ENCODE measurements around the gene SMKR1. TPM values are rescaled to one million over a fixed set of nuclear protein-coding genes. Genes with fewer than 3 reads are reported as not detected.
"Not testable (repeated sequence)": the region's sequence is repeated elsewhere in the genome, so short reads cannot be mapped to it uniquely, and the experiment has no call there.

SMKR1 gene
- total and polyA plus RNA-seq, 4 donors, result 0.51 to 3.6 (median 1.9) TPM

DNA sequence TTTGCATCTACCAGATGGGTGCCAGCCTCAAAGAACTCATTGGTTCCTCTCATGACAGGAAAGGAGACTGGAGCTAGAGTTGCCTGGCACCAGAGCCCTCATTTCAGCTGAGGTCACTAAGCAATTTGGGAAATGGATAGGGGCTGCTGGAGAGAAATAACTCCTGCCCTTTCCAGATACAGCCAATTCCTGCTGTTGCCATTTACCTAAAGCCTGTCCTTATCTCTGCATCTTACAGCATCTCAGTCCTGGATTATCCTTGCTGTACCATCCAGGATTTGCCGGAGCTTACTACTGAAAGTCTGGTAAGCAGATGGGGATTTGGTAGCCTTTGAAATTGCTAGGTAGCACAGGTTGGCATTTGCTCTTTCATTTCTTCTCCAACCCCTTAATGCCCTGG lies 31.9 kb upstream of the SMKR1 start:
- WGBS, 2 donors, result 95 to 97% methylated on average over 1 of the region's 1 CpG
- TF ChIP-seq, protein P1, sequence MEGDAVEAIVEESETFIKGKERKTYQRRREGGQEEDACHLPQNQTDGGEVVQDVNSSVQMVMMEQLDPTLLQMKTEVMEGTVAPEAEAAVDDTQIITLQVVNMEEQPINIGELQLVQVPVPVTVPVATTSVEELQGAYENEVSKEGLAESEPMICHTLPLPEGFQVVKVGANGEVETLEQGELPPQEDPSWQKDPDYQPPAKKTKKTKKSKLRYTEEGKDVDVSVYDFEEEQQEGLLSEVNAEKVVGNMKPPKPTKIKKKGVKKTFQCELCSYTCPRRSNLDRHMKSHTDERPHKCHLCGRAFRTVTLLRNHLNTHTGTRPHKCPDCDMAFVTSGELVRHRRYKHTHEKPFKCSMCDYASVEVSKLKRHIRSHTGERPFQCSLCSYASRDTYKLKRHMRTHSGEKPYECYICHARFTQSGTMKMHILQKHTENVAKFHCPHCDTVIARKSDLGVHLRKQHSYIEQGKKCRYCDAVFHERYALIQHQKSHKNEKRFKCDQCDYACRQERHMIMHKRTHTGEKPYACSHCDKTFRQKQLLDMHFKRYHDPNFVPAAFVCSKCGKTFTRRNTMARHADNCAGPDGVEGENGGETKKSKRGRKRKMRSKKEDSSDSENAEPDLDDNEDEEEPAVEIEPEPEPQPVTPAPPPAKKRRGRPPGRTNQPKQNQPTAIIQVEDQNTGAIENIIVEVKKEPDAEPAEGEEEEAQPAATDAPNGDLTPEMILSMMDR (IDR thresholded peaks at IDR 0.05; ENCODE audit: control extremely low read depth, extremely low read depth), result no peak
- no peak overlapping the region for H3K4me3 ChIP-seq
- no peak overlapping the region for H3K9ac ChIP-seq (ENCODE audit: insufficient read depth in 1 of 2, low read length in 2 of 2)
- no peak overlapping the region for H3K27ac ChIP-seq (ENCODE audit: low read depth in 1 of 2, low read length in 1 of 2)
- ATAC-seq (ENCODE audit: insufficient read depth, low FRiP score) (no peak), DNase-seq (no peak)
- peaks cover 0 to 16% (median 0%) of the 10 kb centered on the region in 4 donors for H3K36me3 ChIP-seq (ENCODE audit: control insufficient read depth in 4 of 4, insufficient read depth in 4 of 4, low read length in 4 of 4)
- H3K27me3 ChIP-seq (ENCODE audit: control insufficient read depth in 3 of 3, insufficient read depth in 3 of 3, low read length in 2 of 3), result no peaks in the 10 kb centered on the region
- H3K9me3 ChIP-seq (ENCODE audit: control insufficient read depth in 4 of 4, insufficient read depth in 3 of 4, low read length in 3 of 4), result no peaks in the 10 kb centered on the region
- H3K4me1 ChIP-seq (ENCODE audit: control insufficient read depth in 5 of 5, insufficient read depth in 5 of 5, low read length in 5 of 5), result peaks cover 0 to under 1% (median 0%) of the 10 kb centered on the region in 5 donors

DNA sequence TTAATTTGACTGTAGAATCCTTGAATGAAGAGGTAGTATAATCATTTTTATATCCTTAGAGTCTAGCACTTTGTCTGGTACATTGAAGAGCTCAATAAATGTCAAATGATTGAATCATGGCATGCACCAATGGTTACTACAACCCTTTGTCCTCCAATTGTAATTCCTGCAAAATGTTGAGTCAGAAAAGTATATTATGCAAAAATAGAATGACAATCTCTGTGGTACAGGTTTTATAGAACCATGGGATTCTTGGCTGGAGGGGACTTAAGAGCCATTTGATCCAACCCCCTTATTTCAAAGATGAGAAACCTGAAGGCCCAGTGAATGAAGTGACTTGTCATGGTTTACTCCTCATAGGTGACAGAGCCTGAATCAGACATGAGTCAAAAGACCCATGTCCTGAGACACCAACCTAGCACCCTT lies 30.9 kb upstream of the SMKR1 start:
- Histone ChIP-seq H3K27me3 (ENCODE audit: control insufficient read depth in 3 of 3, insufficient read depth in 3 of 3, low read length in 2 of 3) (no peaks in the 10 kb centered on the region), H3K9me3 (ENCODE audit: control insufficient read depth in 4 of 4, insufficient read depth in 3 of 4, low read length in 3 of 4) (no peaks in the 10 kb centered on the region), H3K9ac (ENCODE audit: insufficient read depth in 1 of 2, low read length in 2 of 2) (no peak overlapping the region), H3K27ac (ENCODE audit: low read depth in 1 of 2, low read length in 1 of 2) (peak overlapping the region in 1 of 2 donors; percentile 29), H3K4me1 (ENCODE audit: control insufficient read depth in 5 of 5, insufficient read depth in 5 of 5, low read length in 5 of 5) (no peaks in the 10 kb centered on the region), H3K36me3 (ENCODE audit: control insufficient read depth in 4 of 4, insufficient read depth in 4 of 4, low read length in 4 of 4) (peaks cover 0 to 14% (median 0%) of the 10 kb centered on the region in 4 donors), H3K4me3 (no peak overlapping the region)
- DNase-seq, result no peak
- TF ChIP-seq, protein P1 (IDR thresholded peaks at IDR 0.05; ENCODE audit: control extremely low read depth, extremely low read depth), result no peak
- ATAC-seq (ENCODE audit: insufficient read depth, low FRiP score), result no peak

DNA sequence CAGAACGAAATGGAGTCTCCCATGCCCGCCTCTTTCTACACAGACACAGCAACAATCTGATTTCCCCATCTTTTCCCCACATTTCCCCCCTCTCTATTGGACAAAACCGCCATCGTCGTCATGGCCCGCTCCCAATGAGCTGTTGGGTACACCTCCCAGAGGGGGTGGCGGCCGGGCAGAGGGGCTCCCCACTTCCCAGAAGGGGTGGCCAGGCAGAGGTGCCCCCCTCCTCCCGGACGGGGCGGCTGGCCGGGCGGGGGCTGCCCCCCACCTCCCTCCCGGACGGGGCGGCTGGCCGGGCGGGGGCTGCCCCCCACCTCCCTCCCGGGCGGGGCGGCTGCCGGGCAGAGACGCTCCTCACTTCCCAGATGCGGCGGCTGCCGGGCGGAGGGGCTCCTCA lies 26.4 kb upstream of the SMKR1 start:
- not testable (repeated sequence) for H3K9ac ChIP-seq (ENCODE audit: insufficient read depth in 1 of 2, low read length in 2 of 2); ATAC-seq (ENCODE audit: insufficient read depth, low FRiP score); H3K4me1 ChIP-seq (ENCODE audit: control insufficient read depth in 5 of 5, insufficient read depth in 5 of 5, low read length in 5 of 5); H3K36me3 ChIP-seq (ENCODE audit: control insufficient read depth in 4 of 4, insufficient read depth in 4 of 4, low read length in 4 of 4); H3K27ac ChIP-seq (ENCODE audit: low read depth in 1 of 2, low read length in 1 of 2); H3K27me3 ChIP-seq (ENCODE audit: control insufficient read depth in 3 of 3, insufficient read depth in 3 of 3, low read length in 2 of 3); H3K4me3 ChIP-seq; DNase-seq; H3K9me3 ChIP-seq (ENCODE audit: control insufficient read depth in 4 of 4, insufficient read depth in 3 of 4, low read length in 3 of 4)
- WGBS, 2 donors, result 93 to 95% methylated on average over 17 to 27 of the region's 27 CpGs

DNA sequence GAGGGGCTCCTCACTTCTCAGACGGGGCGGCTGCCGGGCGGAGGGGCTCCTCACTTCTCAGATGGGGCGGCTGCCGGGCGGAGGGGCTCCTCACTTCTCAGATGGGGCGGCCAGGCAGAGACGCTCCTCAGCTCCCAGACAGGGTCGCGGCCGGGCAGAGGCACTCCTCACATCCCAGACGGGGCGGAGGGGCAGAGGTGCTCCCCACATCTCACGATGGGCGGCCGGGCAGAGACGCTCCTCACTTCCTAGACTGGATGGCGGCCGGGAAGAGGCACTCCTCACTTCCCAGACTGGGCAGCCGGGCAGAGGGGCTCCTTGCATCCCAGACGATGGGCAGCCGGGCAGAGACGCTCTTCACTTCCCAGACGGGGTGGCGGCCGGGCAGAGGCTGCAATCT lies 25.9 kb upstream of the SMKR1 start:
- DNase-seq; H3K9me3 ChIP-seq (ENCODE audit: control insufficient read depth in 4 of 4, insufficient read depth in 3 of 4, low read length in 3 of 4); H3K27me3 ChIP-seq (ENCODE audit: control insufficient read depth in 3 of 3, insufficient read depth in 3 of 3, low read length in 2 of 3); H3K36me3 ChIP-seq (ENCODE audit: control insufficient read depth in 4 of 4, insufficient read depth in 4 of 4, low read length in 4 of 4); H3K9ac ChIP-seq (ENCODE audit: insufficient read depth in 1 of 2, low read length in 2 of 2); ATAC-seq (ENCODE audit: insufficient read depth, low FRiP score); H3K4me1 ChIP-seq (ENCODE audit: control insufficient read depth in 5 of 5, insufficient read depth in 5 of 5, low read length in 5 of 5); H3K4me3 ChIP-seq; H3K27ac ChIP-seq (ENCODE audit: low read depth in 1 of 2, low read length in 1 of 2): not testable (repeated sequence)
- 95 to 97% methylated on average over 17 to 23 of the region's 27 CpGs for whole genome bisulfite sequencing, 2 donors

DNA sequence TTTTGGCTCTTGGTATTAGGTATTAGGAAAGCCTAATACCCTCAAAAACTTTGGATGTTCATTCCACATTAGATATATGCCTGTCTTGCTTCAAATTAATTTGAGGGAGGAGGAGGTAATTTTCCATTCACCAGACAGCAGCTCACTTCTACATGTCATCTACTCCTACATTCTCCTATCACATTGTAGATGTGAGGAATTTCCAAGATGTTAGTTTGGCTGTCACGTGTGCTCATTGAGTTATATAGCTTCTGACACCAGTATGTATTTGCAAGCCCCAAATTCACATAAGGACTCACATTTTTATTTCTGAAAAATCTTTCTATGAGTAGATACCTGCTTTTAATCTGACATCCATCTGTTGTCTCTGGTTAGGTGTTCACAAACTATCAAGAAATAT lies 22.5 kb upstream of the SMKR1 start:
- H3K9me3 ChIP-seq (ENCODE audit: control insufficient read depth in 4 of 4, insufficient read depth in 3 of 4, low read length in 3 of 4), result no peaks in the 10 kb centered on the region
- no peaks in the 10 kb centered on the region for H3K27me3 ChIP-seq (ENCODE audit: control insufficient read depth in 3 of 3, insufficient read depth in 3 of 3, low read length in 2 of 3)
- DNase-seq (no peak), ATAC-seq (ENCODE audit: insufficient read depth, low FRiP score) (no peak)
- H3K9ac ChIP-seq (ENCODE audit: insufficient read depth in 1 of 2, low read length in 2 of 2), result no peak overlapping the region
- TF ChIP-seq, protein P1 (IDR thresholded peaks at IDR 0.05; ENCODE audit: control extremely low read depth, extremely low read depth), result no peak
- H3K4me1 ChIP-seq (ENCODE audit: control insufficient read depth in 5 of 5, insufficient read depth in 5 of 5, low read length in 5 of 5), result no peaks in the 10 kb centered on the region
- H3K36me3 ChIP-seq (ENCODE audit: control insufficient read depth in 4 of 4, insufficient read depth in 4 of 4, low read length in 4 of 4), result peaks cover 0 to 12% (median under 1%) of the 10 kb centered on the region in 4 donors
- no peak overlapping the region for H3K4me3 ChIP-seq
- H3K27ac ChIP-seq (ENCODE audit: low read depth in 1 of 2, low read length in 1 of 2), result no peak overlapping the region
- 90 to 91% methylated on average over 1 of the region's 1 CpG for WGBS, 2 donors

All from lung (tissue), 12 donors.